ENCODE measurements around the gene KRT3.

The KRT3 gene

DNA sequence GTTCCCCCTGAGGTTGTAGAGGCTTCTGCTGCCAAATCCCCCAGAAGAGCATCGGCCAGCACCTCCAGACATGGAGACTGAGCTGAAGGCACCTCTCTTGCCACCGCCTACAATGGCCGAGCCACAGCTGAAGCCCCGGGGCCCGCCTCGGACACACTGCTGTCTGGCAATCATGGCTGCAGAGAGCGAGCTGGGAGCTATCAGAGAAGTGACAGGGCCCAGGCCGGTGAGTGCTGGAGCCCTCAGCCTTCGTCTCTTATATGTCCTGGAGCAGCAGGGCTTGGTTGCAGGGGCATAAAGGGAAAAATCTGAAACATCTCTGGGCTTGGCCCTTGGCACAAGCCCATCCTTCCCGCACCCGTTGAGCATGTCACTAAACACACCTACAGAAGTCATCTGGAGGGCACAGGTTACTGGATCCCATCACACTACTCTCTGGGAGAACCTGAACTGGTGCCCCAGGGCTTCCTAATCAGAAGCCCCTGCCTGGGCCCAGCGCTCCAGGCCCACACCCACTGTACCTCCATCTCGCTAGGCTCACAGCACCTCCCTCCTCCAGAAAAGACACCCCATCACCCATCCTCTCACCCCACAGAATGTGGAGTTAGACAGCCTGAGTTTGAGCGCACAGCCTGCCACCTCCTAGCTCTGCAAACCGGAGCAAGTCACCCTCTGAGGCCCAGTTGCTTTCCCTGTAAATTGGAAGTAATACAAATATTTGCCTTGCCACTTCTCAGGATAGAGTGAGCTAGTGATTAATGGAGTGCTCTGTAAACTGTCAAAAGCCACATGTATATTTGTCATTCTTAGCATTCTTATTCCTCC lies 18.2 kb upstream of the KRT3 start, which contains the start of gene KRT4:
TSS of gene KRT4 (minus strand) at position 232 of the 825 bp plus-strand sequence. CDS start at position 174, 58 bp downstream.
- DNase-seq (ENCODE audit: low read depth), result no peak

DNA sequence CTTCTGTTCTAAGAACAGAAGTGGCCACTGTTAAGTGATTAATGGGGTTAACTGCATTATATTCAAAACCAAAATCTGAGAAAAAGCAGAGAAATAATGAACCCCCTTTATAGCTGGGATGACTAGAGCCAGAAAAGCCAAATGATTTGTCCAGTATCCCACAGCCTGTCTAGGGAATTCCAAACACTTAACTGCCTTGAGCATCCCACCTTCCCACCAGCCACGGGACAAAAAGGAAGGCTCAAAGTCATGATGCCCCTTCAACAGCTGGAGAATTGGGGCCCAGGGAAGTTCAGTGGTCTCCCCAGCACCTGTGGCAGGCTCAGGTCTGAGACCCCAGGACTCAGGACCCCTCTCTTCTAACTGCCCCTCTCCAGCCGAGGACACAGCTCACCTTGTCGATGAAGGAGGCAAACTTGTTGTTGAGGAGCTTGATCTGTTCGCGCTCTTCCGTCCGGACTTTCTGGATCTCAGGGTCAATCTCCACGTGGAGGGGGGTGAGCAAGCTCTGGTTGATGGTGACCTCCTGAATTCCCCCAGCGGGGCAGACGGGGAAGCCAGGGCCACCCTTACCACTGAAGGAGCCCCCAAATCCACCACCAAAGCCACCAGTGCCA lies 17.4 kb upstream of the KRT3 start:
- no peak for DNase-seq (ENCODE audit: low read depth)

DNA sequence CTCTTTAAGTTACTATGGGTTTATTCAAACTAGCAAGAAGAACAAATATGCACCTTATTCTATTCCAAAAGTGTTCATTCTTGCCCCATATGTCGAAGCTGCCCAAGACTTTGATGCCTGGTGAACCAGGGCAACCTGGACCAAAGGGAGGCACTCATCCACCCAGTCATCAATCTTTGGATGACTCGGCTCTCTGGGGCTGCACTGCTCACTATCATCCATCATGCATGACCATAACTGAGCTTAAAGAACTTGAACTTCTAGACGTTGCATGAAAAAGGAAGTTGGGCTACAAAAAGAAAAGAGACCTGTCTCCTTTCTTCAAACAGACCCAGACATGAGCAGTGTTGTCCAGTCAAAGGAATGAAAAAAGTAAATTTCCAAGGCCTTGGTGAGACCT lies 16.8 kb upstream of the KRT3 start:
- DNase-seq (ENCODE audit: low read depth), result no peak

DNA sequence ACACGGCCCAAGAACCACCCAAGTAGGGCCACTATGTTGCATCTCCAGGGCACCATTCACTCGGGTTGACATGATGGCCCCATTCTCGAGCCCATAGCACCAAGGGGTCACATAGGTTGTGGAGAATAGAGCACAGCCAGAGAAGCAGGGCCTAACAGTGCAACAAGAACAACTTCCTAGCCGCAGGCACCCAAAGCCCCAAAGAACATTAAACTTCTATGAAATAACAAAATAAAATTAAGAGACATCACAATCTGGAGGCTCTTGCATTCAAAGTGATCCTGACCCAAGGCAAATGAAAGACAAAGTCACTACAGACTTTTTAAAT lies 16.1 kb upstream of the KRT3 start:
- DNase-seq (ENCODE audit: low read depth), result no peak

DNA sequence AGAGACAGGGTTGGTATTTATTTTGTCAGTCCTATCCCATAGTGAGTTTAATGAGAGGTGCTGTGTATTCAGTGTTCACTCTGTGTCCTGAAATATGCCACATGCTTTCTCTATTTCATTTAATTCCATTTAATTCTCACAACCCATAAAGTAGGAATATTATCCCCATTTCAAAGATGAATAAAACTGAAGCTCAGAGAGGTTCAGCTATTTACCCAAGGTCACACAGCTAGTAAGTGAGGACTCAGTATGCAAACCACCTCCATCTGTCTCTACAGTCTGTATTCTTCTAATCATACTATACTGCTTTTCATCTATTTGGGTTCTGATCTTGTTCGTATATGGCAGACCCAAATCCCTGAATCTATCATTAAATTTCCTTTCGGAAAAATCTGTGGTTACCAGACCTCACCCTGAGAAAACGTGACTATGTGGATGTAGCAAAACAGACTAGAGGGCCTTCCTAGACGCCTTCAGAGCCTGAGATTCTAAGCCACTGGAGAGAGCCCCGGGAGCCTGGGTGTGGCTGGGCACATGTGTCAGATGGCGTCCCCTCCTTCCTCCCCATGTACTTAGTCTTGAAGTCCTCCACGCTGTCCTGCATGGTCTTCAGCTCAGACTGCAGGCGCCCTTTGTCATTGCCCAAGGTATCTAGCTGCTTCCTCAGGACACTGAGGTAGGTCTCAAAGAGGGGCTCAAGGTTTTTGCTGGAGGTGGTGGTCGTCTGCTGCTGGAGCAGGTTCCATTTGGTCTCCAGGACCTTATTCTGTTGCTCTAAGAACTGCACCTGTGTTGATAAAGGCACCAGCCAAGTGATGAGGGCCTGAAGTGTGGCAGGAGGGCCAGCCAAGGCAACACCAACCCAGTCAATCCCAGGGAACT lies 15.5 kb upstream of the KRT3 start:
- no peak for DNase-seq (ENCODE audit: low read depth)

DNA sequence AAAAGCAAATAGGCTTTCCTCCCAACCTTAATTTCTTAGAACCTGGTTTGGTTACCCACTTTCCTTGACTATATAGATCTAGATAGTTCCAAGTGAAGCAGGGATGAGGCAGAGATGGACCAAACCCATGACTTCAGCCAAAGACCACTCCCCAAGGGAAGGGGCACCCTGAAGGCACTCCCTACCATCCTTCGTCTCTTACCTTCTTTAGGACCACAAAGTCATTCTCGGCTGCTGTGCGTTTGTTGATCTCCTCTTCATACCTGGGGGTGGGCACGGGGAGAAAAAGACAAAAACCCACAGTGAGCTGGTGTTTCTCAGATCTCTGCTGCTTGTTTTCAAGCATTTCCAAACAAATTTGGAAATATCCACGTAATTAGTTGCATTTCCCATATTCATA lies 14.6 kb upstream of the KRT3 start:
- DNase-seq (ENCODE audit: low read depth), result no peak

DNA sequence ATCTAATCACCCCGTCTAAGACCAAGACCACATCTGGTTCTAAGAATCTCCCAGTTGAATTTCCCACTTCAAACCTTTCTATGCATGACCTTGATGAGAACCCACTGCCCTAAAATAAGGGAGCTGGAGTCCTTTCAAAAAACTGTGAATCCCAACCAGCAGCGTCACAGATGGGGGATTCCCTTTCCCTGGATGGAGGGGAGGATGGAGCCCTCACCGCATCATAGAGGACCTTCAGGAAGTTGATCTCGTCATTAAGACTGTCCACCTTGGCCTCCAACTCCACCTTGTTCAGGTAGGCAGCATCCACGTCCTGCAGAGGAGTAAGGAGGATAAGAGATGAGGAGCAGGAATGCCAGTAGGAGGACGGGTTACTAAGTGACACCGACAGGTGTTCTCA lies 13.2 kb upstream of the KRT3 start:
- no peak for DNase-seq (ENCODE audit: low read depth)

DNA sequence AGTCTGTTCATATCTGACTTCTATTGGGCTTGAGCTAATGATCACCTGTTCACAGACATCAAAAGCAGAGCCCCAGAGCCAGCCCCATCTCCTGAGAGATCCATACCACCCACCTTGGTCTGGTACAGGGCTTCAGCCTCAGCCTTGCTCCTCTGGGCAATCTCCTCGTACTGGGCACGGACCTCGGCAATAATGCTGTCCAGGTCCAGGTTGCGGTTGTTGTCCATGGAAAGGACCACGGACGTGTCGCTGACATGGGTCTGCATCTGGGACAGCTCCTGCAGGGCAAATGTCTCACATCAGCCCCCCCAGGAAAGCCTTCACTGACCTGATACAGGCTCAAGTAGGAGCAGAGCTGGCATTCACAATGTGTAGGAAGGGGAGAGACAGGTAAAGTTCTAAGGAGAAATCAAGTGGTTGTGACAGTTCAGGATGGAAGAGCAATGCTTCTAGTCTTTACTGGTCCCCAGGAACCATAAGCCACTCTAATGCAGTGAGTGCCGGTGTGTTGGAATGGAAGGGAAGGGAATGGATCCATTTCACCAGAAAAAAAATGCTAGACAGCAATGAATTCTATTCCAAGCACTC lies 12.8 kb upstream of the KRT3 start:
- no peak for DNase-seq (ENCODE audit: low read depth)

DNA sequence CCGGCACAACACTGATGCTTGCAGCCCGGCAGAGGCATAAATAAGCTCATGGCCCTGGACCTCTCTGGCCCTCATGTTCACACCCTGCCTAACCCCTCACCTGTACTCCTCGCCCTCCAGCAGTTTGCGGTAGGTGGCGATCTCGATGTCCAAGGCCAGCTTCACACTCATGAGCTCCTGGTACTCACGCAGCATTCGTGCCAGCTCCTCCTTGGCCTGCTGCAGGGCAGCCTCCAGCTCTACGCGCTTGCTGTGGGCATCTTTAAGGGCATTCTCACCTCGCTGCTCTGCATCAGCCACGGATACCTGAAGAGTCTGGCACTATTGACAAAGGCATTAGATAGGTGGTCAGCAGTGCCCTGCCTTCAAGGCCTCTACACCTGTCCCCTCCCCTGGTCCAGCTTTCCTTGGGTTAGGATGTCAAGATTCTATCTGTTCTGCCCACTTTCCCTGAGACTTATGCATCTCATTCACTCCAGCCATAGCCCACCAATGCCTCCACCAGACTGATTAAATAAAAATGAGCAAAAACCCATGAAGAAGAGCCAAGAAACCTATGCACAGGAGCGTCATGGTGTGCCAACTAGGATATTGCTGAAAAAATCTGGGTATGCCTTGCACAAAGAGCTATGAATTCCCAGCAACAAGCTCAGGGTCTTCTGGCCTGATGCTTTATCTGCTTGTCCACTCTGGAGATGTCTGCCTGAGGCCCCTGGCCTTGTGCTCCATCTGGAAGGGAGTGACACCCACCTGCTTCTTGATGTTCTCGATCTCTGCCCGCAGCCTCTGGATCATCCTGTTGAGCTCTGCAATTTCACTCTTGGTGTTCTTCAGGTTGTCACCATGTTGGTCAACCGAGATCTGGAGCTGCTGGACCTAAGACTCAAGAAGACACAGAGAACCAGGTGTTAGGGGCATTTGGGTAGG lies 11.9 kb upstream of the KRT3 start:
- no peak for DNase-seq (ENCODE audit: low read depth)

DNA sequence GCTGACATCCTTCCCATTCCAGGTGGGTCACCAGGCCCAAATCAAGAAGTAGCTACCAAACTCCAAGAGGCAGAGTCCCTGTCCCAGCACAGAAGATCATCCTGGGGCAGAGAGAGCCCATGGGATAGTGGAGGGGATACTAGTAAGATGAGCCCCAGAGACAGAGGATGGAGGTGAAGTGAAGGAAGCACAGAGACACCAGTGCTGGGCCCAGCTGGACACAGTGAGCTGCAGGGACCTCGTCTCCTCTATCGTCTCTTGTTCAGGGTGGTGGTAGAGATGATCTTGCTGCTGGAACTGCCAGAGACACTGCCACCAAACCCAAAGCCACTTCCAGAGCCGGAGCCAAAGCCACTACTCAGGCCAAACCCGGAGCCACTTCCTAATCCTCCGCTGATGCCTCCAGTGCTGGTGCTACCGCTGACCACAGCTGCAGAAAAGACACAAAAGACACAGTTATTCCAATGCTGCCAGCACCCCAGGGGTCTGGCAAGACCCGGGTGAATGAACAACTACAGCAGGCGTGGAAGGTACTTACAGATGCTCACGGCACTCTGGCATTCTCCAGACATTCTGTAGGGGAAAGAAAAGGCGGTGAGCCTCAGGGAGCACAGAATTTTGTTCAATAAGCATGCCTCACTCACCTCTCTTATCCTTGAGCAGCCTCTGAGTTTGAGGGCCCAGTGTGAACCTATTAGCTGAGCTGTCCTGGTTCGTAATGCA lies 11.1 kb upstream of the KRT3 start:
- DNase-seq (ENCODE audit: low read depth), result no peak

DNA sequence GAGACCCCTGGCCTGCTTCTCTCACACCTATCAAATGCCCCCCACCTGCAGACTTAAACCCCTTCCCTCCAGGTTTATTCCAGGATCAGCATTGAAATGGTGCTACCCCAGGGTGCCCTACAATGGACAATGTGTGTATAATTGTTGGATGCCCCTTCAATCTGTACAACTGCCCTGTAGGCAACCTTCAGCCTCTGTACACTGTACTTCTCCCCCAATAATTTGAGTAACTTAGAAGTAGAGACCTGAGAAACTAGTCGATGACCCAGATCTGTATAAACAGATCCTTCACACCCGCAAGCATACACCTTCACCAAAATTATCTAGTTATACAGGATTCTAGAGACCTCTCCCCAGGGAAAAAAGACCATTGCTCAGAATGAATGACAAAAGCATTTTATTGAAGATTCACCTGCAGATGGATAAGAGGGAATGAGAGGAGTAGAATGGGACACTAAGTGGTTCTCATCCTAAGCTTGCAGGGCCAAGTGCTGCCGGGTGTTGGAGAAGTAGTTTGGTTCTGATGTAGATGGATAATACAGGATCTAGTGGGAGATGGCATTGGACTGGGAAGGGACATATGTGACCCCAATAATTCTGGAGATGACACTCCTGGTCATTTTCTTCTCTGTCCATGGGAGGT lies 10.4 kb upstream of the KRT3 start:
- DNase-seq (ENCODE audit: low read depth), result no peak

DNA sequence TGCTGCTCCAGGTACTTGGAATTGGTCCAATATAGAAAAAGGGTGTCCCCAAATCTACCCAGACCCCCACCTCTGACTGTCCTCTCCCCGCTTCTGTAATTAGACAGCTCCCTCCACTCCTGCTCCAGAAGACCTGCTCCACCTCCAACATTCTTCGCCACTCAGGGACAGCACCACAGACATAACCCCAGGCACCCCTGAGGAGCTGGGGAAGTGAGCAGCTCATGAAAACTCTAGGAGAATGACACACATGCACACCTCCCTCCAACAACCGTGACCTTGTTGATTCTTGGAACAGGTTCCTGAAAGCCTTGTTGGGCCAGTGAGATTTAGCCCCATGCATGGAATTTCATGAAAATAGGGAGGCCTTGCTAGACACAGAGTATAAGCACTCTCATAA lies 9.8 kb upstream of the KRT3 start:
- DNase-seq (ENCODE audit: low read depth), result no peak

DNA sequence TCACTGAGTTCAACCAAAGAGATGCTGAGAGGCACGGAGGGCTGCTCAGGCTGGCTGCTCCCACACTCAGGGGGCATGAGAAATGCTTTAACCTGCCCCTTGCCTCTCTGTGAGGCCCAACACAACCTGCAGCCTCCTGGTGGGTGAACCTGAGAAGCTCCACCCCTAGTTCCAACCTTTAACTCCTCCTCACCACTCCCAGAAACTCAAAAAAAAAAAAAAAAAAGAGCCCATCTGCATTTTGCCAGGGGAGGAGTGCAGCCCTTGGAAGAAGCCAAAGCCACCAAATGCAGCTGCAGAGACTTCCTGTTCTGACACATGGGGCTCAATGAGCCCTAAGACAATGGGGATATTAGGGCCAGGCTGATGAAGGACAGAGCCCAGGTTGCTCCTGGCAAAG lies 9.1 kb upstream of the KRT3 start:
- no peak for DNase-seq (ENCODE audit: low read depth)

DNA sequence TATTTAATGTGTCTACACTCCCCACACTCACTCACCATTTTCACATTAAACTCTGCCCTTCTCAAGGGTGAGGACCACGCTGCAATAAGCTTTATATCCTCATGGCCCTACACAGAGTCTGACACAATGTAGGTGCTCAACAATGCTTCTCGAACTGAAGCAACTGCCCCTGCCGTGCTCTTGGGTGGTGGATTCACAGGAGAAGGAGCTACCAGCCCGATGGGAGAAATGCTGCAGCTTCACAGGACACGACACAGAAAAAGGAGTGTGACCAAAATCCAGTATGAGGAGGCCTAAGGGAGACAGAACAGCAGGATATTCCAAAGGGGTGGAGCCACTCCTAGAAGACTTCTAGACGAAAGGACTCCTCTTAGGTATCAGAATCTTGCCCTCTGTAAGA lies 6.5 kb upstream of the KRT3 start:
- no peak for DNase-seq (ENCODE audit: low read depth)

DNA sequence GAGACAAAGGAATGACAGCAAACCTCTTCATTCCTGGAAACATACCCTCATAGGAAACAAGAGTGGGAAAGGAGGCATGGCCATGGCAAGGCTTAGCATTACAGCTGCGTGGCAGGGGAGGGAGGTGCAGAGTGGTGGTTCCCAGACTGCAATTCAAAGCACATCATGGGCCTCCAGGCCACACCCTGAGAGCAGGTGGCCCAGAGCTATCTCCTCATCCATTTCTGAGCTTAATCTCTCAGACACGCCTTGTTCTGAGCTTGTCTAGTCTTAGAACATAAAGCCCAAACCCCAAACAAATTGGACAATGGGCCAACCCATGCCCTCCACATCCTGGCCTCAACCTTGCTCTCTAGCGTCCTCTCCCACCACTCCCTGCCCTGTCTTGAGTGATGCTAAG lies 5.9 kb upstream of the KRT3 start:
- DNase-seq (ENCODE audit: low read depth), result no peak

DNA sequence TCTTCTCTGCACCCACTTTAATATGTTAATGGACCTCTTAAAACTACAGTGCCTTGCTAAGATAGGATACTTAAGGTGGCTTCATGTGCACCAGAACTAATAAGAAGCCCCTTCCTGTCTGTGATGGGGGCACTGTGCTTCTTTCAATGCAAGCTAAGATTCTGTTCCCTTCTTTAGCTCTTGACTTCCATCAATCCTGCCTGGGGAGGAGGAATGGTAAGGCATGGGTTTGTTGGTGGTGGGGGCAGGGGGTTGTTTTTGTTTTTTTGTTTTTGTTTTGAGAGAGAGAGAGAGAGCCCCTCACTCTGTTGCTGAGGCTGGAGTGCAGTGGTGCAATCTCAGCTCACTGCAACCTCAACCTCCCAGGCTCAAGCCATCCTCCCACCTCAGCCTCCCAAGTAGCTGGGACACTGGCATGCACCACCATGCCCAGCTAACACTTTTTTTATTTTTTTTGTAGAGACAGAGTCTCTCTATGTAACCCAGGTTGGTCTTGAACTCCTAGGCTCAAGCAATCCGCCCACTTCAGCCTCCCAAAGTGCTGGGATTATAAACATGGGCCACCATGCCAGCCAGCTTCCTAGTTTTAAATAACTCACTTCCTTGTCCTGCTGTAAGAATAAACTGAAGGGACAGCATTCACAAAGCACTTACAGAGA lies 4.5 kb upstream of the KRT3 start:
- no peak for DNase-seq (ENCODE audit: low read depth)

DNA sequence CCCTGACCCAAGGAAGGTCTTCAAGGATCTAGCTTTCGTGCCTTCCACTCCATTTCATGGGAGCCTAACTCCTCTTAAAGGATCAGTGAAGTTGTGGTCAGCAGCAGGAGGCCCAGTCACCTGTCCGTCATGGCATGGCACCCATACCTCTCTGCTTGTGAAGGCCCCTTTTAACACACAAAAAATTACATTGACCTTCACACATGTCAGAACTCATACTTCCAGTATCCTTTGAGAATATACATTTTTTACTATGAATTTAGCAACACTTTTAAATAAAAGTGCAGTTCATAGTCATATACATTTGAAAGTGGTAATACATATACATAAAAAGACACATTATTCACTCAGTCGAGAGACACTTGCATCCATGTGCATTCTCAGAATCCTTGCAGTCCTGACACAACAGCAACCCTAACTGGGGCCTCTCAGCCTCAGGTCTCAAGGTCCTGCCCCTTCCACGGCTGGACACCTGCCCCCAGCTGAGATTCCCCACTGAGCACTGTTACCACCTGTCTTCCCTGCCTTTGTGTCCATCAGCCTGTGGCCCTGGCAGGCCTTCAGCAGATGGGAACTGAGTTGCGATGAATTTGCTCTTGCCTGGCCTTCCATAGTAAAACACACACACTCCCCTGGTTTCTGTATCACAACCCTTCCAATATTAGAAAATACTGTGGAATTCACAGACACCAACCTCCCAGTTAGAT lies 3.7 kb upstream of the KRT3 start:
- no peak for DNase-seq (ENCODE audit: low read depth)

DNA sequence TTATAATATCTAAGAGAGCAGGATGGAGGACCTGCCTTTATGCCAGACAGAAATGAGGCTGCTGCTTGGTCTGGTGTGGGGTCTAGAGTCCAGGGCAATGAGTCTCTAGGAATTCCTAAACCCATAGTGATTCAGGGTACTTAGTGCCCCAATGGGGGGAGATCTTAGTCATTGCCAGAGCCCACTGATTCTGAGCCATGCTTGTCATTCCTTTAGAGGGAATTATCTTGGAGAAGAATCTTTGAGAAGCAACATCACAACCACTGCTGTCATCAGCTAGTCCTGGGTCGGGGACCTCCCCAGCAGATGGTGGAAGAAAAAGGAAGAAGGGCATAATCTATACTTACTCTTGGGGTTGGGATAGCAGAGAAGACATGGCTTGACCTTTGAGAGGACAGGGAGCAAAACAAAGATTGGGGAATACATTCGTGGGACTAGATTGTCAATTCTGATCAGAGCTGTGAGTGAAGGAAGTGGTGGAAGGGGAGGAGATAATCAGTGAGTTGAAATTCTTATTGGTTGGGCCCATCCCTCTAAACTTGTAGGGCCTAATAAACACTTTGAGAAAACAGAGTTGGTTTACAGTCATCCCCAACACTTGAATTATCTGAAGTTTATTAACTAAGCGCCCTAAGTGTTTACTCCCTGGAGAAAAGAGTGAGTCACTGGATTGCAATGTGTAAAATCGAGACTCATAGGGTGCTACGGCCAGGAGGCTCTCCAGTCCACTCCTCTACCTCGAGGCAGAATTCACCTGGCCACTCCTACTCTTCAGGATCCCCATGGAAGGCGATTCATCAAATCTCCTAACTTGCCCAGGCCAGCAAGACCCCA lies 3.0 kb upstream of the KRT3 start:
- DNase-seq (ENCODE audit: low read depth), result no peak
